CMK (cell line): Measurements from ENCODE around the gene MIOX.

Experiments
- DNase-seq: peaks from one replicate; pipeline ENCODE4 v3.0.0-alpha.2; 2010; ENCODE audit warnings: low read depth

Gene MIOX

DNA sequence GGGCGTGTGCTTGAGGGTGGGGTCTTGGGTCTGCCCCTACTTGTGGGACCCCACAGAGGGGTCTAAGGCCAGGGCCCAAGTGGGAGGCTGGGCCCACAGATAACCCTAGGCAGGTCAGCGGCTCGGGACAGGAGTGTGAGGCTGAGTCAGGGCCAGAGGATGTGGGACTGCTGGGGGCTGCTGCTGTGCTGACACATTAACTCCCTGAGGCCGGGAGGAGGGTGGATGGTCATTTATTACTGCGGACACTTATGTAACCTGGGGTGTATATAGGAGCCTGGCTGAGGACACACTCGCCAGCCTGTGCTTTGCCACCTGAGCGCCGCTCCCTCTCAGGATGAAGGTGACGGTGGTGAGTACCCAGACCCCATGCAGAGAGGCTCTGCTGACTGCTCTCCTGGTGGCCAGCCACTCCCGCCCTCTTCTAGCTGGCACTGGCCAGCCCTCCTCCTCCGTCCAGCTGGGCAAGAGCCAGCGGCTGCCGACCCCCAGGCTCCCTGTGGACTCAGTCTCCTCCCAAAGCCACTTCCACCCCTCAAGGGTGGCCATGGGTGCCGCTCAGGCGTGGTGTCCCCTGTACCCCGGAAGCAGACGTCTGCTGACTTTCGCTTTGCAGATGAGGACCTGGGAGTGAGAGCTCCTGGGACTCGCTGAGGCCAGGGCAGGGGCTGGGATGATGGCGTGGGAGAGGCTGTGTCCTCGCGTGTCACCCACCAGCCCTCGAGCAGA lies at the start of gene MIOX:
Gene MIOX (plus strand): TSS at position 299 of the 729 bp plus-strand sequence. CDS start 39 bp downstream, at position 338.
- no peak for DNase-seq

DNA sequence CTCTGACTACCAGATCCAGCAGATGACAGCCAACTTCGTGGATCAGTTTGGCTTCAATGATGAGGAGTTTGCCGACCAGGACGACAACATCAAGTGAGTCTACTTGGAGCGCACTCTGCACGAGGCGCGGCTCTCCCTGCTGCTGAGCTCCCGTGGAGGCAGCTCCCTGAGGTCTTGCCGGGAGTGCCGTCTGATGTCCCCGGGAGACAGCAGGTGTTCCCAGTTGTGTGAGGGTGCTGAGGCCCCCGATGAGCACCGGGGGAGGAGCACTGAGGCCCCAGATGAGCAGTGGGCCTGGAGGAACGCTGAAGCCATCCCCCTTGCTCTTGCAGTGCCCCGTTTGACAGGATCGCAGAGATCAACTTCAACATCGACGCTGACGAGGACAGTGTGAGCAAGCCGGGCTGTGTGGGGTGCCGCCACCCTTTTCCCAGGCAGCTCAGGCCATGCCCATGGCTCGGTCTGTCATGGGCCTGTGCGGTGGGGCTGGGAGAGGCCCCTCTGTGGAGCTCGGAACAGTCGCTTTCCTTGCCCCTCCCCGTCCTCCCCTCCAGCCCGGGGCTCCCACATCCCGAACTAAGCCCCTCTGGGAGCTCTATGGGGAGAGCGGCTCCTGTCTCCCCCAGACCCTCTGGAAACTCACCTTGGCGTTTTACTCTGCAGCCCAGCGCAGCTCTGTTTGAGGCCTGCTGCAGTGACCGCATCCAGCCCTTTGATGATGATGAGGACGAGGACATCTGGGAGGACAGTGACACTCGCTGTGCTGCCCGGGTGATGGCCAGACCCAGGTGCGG lies 49.0 kb upstream of the MIOX start:
- no peak for DNase-seq

DNA sequence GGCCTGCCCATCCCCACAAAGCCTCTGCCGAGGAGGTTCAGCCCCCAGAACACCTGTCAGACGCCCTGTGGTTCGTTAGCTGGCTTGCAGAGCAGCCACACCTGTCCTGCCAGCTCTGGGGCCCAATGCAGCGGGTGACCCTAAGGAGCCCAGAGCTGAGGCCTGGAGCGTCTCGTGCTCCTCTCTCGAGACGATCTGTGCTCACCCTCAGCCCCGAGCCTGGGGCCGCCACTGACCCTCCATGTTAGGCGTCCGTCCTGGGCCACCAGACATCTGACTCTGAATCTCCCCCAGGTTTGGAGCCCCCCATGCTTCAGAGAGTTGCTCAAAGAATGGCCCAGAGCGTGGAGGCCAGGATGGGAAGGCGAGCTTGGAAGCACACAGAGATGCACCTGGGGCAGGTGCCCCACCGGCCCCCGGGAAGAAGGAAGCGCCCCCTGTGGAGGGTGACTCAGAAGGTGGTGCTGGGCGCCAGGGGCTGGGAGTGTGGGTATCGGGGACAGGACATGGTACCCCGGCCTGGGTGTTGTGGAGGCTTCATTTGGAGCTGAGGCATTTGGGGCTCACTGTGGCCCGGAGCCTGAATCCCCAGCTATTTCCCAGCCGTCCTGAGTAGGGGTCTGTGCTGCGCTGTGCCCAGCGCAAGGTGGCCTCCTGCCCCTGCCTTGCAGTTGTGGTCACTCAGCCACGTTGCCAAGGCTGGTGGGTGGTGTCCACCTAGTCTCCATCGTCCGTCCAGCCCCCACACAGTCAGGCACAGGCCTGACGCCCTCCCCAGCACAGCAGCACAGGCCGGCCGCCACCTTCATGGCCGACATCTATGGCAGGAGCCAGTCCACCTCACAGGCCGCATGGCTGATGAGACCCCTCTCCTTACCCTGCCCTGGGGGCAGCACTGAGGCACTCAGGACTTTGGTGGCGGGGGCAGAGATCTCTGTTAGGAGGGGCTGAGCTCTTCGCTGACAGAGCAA lies 48.1 kb upstream of the MIOX start:
- no peak for DNase-seq

DNA sequence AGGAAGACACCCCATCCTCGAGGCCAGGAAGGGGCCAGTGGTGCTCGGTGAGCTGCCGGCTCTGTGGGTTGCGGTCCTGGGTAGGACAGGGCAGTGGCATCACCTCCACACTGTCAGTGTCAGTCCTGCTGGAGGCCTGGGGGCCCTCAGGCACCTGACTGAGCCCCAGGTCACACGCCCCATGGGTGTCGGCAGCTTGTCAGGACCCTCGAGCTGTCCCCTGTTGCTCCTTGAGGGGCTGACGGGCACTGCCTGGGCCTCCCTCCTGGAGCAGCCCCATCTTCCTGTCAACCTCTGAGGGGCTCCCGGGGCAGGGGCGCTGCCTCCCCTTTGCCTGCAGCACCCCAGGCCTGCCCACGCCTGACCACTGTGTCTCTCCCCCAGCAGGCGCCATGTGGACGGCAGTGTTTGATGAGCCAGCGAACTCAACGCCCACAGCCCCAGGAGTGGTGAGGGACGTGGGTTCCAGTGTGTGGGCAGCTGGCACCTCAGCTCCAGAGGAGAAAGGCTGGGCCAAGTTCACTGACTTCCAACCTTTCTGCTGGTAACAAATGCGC lies 47.3 kb upstream of the MIOX start:
- DNase-seq = no peak

DNA sequence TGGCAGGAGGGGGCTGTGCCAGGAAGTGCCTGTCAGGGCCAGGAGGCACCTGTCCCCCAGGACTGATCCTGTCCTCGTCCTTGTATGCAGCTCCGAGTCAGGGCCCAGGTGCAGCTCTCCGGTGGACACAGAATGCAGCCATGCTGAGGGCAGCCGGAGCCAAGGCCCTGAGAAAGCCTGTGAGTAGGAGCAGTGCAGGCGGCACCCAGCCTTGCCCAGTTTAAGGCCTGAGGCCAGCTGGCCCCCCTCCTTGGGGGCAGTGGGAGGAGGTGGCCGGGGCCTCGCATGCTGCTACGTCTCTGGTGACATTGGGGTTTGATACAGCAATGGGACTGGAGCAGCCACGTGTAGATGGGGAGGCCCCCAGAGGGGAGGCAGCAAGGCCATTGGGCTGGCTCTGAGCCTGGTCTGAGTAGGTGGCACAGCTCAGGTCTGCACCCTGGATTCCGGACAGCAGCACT lies 46.8 kb upstream of the MIOX start:
- no peak for DNase-seq

DNA sequence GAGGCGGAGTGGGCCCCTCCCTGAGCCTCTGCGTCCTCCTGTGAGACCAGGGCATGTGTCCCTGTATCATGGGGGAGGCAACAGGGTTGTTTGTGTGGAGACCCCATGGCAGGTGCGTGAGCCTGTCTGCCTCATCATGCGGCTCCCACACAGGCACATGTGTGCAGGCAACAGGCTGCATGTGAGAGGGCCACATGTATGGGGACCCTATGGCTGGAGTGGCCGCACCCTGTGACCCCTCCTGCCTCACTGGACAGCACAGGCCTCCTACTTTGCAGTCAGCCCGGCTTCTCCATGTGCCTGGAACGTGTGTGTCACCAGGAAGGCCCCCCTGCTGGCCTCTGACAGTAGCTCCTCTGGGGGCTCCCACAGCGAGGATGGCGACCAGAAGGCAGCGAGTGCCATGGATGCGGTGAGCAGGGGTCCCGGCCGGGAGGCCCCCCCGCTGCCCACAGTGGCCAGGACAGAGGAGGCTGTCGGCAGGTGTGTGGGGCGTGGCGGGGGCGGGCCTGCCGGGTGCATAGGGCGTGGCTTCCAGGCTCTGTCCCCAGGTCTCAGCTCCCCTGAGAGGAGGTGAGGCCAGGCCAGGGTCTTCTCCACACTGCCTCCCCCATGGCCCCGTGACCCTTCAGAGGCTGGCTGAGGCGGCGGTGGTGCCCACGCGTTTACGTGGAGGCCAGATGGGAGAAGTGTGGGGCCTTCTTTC lies 46.0 kb upstream of the MIOX start:
- no peak for DNase-seq

DNA sequence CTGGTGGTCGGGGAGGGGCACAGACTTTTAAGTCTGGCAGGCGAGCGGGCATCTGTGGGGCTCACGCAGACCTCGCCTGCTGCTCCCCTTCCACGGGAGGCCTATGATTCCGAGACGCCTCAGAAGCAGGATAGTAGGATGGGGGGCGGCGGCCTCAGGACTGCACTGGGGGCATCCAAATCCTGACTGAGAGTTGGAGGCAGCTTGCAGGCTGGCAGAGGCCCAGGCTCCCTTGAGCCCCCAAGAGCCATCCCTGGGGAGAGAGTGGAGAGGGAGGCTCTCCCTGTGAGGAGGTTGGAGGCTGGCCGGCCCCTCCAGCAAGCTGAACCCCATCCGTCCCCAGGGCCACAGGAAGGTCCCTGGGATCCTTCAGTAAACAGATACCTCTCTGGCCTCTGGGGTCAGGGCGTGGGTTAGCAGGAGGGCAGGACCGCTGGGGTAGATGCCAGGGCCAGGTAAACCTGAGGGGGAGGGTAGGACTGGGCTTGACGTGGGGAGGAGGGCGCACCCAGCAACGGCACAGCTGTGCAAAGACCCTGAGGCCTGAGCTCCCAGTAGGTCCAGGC lies 45.1 kb upstream of the MIOX start:
- DNase-seq = no peak

DNA sequence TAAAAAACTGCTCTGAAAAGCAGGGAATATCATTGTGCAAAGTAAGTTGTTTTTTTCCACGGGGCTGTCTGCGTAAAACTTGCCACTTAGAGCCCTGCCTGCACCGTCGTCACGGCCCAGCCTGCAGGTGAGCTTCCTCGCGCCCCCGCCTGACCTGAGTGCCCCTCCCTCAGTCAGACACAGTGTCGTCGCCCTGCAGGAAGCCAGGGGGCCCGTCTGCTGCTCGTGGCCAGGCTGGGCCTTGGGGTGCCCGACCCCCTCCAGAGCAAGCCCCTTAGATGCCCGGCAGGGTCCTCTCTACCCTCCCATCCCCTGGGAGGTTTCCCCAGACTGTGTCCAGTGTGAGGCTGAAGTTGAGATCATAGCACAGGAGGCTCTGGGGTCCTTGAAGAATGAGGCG lies 43.5 kb upstream of the MIOX start:
- no peak for DNase-seq

DNA sequence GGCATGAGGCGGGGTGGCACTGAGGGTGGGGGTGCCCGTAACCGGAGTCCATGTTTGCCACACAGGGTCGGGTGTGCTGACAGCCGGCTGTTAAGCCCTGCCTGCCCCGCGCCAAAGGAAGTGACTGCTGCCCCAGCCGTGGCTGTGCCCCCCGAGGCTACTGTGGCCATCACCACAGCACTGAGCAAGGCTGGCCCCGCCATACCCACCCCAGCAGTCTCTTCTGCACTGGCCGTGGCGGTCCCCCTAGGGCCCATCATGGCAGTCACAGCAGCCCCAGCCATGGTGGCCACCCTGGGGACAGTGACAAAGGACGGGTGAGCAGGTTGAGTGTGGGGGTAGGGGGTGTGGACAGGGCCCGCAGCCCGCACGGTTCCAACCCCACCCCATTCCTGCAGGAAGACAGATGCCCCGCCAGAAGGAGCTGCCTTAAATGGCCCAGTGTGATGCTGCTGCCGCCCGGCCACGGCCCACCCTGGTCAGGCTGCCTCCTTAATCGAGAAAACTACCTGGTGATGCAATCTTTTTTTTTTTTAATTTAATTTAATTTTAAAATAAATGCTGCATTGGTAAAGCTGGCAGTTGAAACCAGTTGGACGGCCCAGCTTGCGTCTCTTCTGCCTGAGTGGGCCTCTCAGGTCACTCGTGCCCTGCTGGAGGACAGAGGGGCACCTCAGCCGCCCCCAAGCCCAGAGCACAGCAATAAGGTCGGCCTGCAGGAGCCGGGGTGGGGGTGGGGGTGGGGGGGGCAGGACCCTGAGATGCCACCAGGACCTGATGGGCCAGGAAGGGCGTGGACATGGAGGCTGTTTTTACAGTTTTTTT lies 42.6 kb upstream of the MIOX start:
- no peak for DNase-seq

DNA sequence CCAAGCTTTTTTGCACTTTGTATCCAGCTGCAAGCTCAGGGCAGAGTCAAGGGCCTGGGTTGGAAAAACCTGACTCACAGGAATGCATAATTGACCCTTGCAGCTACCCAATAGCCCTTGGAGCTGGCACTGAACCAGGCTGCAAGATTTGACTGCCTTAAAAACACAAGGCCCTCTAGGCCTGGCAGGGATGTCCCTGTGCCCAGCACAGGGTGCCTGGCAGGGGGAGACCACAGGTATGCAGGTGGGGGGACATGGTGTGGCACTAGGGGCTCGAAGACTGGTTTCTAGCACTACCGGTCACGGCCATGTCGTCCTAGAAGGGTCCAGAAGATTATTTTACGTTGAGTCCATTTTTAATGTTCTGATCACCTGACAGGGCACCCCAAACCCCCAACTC lies 42.0 kb upstream of the MIOX start:
- DNase-seq = no peak

DNA sequence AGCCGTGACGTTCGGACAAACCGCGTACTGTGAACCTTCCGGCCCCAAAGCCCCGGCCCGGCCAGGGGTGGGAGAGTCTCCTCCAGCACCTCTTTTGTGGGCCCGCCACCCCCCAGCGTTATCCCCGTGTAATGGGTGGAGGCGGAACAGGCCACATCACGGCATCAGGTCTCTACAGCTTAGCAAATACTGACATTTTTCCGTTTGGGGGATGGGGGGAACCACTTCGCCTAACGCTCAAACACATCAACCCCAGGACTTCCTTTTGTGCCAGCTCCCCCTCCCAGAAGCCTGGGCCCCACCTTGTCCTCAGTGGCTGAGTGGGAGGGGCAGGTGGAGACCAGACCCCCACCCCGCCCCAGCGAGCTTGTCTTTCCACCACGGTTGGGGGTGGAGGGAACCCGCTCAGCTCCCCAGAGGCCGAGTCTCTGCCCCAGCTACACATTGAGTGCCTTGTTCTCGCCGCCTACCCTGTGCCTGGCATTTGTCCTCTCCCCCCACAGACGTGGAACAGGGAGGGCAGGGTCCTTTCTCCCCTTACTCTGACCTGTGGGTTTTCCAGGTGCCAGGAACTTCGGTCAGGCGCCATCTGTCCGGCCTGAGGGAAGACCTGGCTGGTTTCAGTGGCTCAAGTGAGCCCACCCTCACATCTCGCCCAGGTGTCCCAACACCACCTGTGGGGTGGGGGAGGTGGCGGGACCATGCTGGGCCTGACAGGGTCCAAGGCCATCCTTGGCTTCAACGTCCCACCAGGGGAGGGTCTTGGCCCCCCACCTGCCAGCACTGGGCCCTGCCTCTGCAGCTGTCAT lies 41.4 kb upstream of the MIOX start:
- DNase-seq = peak; percentile 15

DNA sequence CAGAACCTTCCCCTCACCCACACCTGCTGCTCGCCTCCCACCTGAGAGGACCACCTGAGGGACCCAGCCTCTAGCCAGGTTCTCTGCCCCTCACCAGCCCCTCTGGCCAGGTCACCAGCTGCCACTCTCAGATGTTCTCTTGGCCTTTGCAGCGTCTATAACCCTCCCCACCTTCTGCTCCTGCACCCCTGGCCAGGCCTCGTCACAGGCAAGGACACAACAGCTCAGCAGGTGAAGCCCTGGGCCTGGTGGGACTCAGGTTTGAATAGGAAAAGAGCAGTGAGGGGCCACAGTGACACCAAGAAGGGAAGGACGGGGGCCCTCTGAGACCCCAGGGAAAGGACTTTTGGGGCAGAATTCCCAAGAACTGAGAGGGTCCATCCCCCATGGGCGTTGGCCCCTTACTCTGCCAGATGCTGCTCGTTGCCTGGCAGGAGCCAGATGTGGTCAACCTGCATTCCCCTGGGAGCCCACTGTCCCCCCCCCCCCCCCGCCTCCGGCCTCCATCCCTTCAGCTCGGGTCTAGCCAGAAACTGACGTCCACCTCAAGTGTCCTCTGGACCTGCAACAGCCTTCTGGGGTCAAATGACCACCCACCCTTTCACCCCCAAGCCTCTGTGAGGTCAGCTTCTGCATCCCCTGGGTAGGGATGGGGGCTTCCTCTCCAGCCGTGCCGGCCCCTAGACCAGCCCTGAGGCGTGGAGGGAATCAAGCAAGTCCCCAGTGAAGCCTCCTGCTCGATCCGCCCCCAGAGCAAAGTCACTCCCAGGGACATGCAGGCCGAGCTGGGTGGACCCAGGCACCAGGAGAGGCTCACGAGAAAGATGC lies 40.6 kb upstream of the MIOX start:
- DNase-seq = no peak

DNA sequence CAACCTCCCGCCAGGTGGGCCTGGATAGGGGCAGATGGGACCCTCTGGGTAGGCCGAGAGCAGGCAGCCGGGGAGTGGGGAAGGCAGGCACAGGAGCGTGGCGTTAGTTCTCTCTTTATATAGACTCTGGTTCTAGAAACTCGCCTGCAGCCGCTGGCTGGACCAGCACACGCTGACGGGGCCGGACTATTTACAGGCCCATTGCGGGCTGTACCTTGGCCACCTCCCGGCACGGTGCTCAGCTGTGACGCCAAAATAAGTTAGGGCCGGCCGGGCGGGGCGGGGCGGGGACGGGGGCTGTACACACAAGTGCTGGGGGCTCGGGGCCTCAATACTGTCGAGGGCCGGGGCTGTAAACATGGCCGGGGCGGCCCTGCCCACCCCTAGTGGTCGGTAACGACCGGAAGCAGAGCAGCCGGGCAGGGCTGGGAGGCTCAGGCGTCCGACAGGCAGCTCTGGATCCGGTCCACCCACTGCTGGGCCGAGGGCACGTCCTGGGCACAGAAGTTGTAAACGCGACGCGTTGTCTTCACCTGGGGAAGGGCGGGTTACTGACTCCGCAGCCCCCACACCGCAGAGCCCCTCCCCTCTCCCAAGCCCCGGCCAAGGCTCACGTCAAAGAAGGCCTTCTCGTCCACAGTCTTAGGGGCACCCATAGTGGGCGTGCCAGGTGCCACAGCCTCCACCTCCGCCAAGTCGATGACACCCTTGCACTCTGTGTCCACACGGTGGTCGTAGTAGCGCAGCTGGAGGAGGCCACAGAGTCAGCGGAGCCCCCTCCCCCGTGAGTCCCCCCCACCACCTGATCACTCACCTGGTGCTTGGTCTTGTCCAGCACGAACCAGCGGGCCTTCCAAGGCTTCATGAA lies 39.7 kb upstream of the MIOX start:
- DNase-seq = no peak

DNA sequence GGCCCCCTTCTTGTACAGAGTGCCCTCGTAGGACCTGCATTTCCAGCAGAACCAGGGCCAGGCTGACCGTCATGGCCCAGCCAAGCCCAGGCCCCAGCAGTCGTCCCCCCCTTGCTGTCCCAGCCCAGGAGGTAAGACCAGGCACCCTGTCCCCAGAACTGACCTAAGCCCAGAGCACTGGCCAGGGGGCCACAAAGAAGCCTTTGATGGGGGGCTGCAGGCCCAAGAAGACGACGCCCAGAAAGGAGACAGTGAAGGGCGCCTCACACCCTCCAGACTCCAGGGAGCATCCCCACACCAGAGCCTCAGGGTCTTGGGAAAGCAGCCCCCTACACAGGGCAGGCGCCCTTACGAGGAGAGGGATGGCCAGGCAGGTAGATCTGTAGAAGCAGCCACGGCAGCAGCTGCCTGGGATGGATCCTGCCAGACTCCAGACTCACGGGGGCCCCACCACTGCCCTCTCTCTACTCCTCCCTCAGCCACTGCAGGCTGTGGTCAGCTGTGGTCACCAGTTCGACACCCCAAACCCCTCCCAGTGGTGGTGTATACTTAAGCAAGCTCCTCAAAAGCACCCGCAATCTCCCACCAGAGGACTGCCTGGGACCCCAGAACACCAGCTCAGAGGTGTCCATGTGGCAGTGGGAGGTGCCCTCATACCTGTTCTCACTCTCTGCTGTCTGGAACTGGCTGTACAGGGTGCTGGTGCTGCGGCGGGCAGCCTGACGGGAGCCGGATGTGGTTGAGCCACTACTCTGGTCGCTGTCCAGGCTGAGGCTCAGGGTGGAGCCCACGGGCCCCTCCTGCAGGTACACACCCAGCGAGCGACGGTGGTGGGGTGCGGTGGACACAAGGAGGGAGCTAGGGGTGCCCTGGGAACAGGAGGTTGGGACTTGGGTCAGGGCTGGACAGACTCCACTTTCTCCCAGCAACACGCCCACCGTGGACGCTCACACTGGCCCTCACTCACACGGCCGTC lies 38.8 kb upstream of the MIOX start:
- no peak for DNase-seq

DNA sequence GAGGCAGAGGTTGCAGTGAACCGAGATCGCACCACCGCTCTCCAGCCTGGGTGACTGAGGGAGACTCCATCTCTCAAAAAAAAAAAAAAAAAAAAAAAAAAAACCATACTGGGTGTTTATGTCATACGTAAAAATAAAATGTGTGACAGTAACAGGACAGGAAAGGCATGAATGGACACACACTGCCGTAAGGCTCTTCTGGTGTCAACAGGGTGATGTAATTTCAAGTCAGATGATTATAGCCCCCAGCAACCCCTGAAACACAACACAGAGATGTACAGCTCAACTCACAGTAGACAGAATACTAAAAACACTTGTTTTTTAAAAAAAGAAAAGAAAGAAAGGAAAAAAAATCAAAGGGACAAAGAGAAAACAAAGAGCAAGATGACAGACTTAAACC lies 34.0 kb upstream of the MIOX start:
- no peak for DNase-seq

DNA sequence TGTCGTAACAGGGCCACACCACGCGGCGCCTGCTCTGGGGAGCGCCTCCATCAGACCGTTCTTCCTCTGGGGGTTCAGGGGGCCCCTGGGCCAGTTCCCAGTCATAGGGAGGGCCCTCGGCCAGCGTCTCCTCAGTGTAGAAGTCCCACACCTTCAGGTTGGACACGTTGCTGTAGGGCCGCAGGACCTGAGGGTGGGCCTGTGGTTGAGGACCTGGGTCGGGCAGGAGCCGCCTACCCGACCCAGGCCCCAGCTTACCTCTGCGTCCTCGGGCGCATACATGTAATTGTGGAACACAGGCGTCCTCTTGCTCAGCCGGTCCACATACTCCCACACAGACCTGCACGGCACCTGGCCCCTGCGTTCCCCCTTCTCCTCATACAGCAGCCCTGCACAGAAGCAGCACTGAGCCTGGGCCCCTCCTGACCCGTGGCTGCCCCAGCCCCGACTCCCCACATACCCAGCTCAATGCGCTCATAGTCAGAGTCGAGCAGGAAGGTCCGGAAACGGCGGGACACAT lies 32.0 kb upstream of the MIOX start:
- DNase-seq = no peak
